Ovary (tissue), 3 donors: Measurements from ENCODE around the gene C1QTNF6.

Experiments
- CTCF ChIP-seq, 3 donors: fragments of 450-650 bp in 2 of 3; fragments of 200-600 bp in 1 of 3; IDR thresholded peaks; one replicate each; pipeline versions ENCODE4 v1.5.1 to v1.8.0; 2016 to 2022; ENCODE audit warnings: antibody characterized with exemption in 3 of 3, mild to moderate bottlenecking in 1 of 3
- EP300 ChIP-seq: sonication (generic); formaldehyde crosslinking; IDR thresholded peaks from one replicate; pipeline ENCODE4 v1.6.1; 2017; ENCODE audit warnings: antibody characterized with exemption
- POLR2A ChIP-seq: fragments of 450-650 bp; IDR thresholded peaks from one replicate; pipeline ENCODE4 v1.6.1; 2017; ENCODE audit warnings: antibody characterized with exemption, mild to moderate bottlenecking, moderate library complexity
- donor health status: DM: no; HTN: no; CAD: no.

- TF ChIP-seq CTCF (IDR thresholded peaks at IDR 0.05) (no peak), POLR2A (no peak), EP300 (no peak)
These were observed 16.4 kb downstream of the C1QTNF6 start for GRCh38 chr22:37171662-37172061.
